ENCODE data around the gene DCAKD.

DCAKD gene

GRCh38 chr17:45048795-45049563, 2.5 kb downstream of the DCAKD start:
- H3K36me3 ChIP-seq (ENCODE audit: insufficient read depth, insufficient read length, low read length): peaks cover 6% of the 10 kb centered on the region
- H3K9ac ChIP-seq (ENCODE audit: insufficient read length, low read depth): no peak overlapping the region
- TF ChIP-seq SUZ12 (IDR thresholded peaks at IDR 0.05; ENCODE audit: extremely low read depth, insufficient read depth, insufficient read length) (no peak), ZNF274 (IDR thresholded peaks at IDR 0.05; ENCODE audit: low read depth, low read length) (no peak), YY1 (IDR thresholded peaks at IDR 0.05; ENCODE audit: insufficient read depth, insufficient read length) (no peak)
- DNase-seq (ENCODE audit: low read depth, low spot score): no peak
- H3K27me3 ChIP-seq (ENCODE audit: insufficient read depth, insufficient read length): no peaks in the 10 kb centered on the region
- peaks cover 2% of the 10 kb centered on the region for H3K4me1 ChIP-seq (ENCODE audit: insufficient read depth, insufficient read length)
- no peak overlapping the region for H3K4me3 ChIP-seq (ENCODE audit: insufficient read length, low read depth)
- no peaks in the 10 kb centered on the region for H3K9me3 ChIP-seq (ENCODE audit: insufficient read depth, low read length)

GRCh38 chr17:45046537-45047125, 4.8 kb downstream of the DCAKD start:
- Histone ChIP-seq H3K4me1 (ENCODE audit: insufficient read depth, insufficient read length) (peaks cover 13% of the 10 kb centered on the region), H3K27me3 (ENCODE audit: insufficient read depth, insufficient read length) (no peaks in the 10 kb centered on the region), H3K4me3 (ENCODE audit: insufficient read length, low read depth) (no peak overlapping the region), H3K9me3 (ENCODE audit: insufficient read depth, low read length) (no peaks in the 10 kb centered on the region), H3K36me3 (ENCODE audit: insufficient read depth, insufficient read length, low read length) (peaks cover 10% of the 10 kb centered on the region), H3K9ac (ENCODE audit: insufficient read length, low read depth) (no peak overlapping the region)
- no peak for DNase-seq (ENCODE audit: low read depth, low spot score)
- TF ChIP-seq ZNF274 (IDR thresholded peaks at IDR 0.05; ENCODE audit: low read depth, low read length): no peak
- TF ChIP-seq YY1 (IDR thresholded peaks at IDR 0.05; ENCODE audit: insufficient read depth, insufficient read length): no peak
- TF ChIP-seq SUZ12 (IDR thresholded peaks at IDR 0.05; ENCODE audit: extremely low read depth, insufficient read depth, insufficient read length): no peak

GRCh38 chr17:45043813-45044540, 7.5 kb downstream of the DCAKD start:
- H3K36me3 ChIP-seq (ENCODE audit: insufficient read depth, insufficient read length, low read length): peaks cover 10% of the 10 kb centered on the region
- no peak overlapping the region for H3K4me3 ChIP-seq (ENCODE audit: insufficient read length, low read depth)
- H3K27me3 ChIP-seq (ENCODE audit: insufficient read depth, insufficient read length): no peaks in the 10 kb centered on the region
- no peak for DNase-seq (ENCODE audit: low read depth, low spot score)
- H3K9me3 ChIP-seq (ENCODE audit: insufficient read depth, low read length): no peaks in the 10 kb centered on the region
- H3K9ac ChIP-seq (ENCODE audit: insufficient read length, low read depth): peak overlapping the region; percentile 16
- TF ChIP-seq SUZ12 (IDR thresholded peaks at IDR 0.05; ENCODE audit: extremely low read depth, insufficient read depth, insufficient read length) (no peak), ZNF274 (IDR thresholded peaks at IDR 0.05; ENCODE audit: low read depth, low read length) (no peak), YY1 (IDR thresholded peaks at IDR 0.05; ENCODE audit: insufficient read depth, insufficient read length) (no peak)
- peaks cover 20% of the 10 kb centered on the region for H3K4me1 ChIP-seq (ENCODE audit: insufficient read depth, insufficient read length)

DNA sequence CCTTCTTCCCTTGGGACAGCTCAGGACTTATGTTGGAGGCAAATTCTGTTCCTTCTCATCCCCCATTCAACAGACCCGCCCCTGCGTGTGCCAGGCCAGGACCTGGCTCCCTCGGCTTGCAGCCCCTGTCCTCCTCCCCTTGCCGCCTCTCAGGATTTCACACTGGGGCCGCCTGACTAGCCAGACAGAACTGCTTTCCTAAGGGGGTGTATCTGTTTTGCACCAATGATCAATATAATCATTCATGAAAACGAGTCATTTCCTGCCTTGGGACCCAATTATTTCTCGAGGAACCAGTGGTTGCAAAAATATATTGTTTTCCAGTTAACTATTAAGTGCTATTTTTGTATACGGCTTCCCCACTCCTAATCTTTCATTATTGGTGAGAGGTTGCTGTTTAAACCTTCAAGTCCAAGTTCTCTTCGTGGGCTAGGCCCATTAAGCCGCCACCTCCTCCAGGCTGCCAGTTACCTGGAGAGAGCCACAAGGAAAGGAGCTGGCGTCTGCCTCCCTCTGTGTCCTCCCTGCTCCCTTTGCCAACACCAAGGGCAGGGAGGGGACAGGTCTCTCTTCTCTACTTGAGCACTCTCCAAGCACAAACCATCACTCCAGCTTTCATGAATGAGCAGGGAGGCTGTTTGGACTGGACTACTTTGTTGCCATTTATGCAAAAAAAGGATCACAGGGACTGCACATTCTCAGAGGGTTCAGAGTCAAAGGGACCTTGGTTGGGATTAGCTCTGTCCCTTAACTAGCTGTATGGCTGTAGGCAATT, 8.9 kb downstream of the DCAKD start:
- Histone ChIP-seq H3K4me3 (ENCODE audit: insufficient read length, low read depth) (no peak overlapping the region), H3K36me3 (ENCODE audit: insufficient read depth, insufficient read length, low read length) (peaks cover 11% of the 10 kb centered on the region), H3K27me3 (ENCODE audit: insufficient read depth, insufficient read length) (no peaks in the 10 kb centered on the region), H3K9ac (ENCODE audit: insufficient read length, low read depth) (peak overlapping the region; percentile 23), H3K4me1 (ENCODE audit: insufficient read depth, insufficient read length) (peaks cover 22% of the 10 kb centered on the region), H3K9me3 (ENCODE audit: insufficient read depth, low read length) (no peaks in the 10 kb centered on the region)
- DNase-seq (ENCODE audit: low read depth, low spot score): no peak
- no peak for TF ChIP-seq ZNF274 (IDR thresholded peaks at IDR 0.05; ENCODE audit: low read depth, low read length)
- TF ChIP-seq YY1 (IDR thresholded peaks at IDR 0.05; ENCODE audit: insufficient read depth, insufficient read length): no peak
- no peak for TF ChIP-seq SUZ12 (IDR thresholded peaks at IDR 0.05; ENCODE audit: extremely low read depth, insufficient read depth, insufficient read length)

DNA sequence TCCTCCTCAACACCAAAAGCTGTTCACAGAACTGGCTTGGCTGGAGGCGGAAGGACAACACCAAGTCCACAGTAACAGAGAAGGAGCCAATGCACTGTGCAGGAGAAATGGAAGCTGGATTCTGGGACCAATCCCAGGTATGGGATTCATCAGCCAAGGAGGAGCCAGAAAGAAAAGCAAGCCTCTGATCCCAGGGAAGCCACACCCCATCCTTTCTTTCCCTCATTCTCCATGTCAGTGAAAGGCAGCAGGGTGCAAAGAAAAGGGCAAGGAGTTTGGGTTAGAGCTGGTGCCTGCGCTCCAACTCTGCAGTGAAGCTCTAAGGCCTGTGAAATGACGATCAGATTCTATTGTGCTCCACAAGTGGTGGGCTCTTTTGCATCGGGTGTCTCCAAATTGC, 11.0 kb downstream of the DCAKD start:
- Histone ChIP-seq H3K4me3 (ENCODE audit: insufficient read length, low read depth) (no peak overlapping the region), H3K36me3 (ENCODE audit: insufficient read depth, insufficient read length, low read length) (peaks cover 17% of the 10 kb centered on the region), H3K27me3 (ENCODE audit: insufficient read depth, insufficient read length) (no peaks in the 10 kb centered on the region), H3K9ac (ENCODE audit: insufficient read length, low read depth) (peak overlapping the region; percentile 6), H3K4me1 (ENCODE audit: insufficient read depth, insufficient read length) (peaks cover 22% of the 10 kb centered on the region), H3K9me3 (ENCODE audit: insufficient read depth, low read length) (no peaks in the 10 kb centered on the region)
- DNase-seq (ENCODE audit: low read depth, low spot score): peak; percentile 82
- TF ChIP-seq SUZ12 (IDR thresholded peaks at IDR 0.05; ENCODE audit: extremely low read depth, insufficient read depth, insufficient read length) (no peak), ZNF274 (IDR thresholded peaks at IDR 0.05; ENCODE audit: low read depth, low read length) (no peak)

GRCh38 chr17:45038728-45039634, 12.5 kb downstream of the DCAKD start:
- Histone ChIP-seq H3K27me3 (ENCODE audit: insufficient read depth, insufficient read length) (no peaks in the 10 kb centered on the region), H3K9ac (ENCODE audit: insufficient read length, low read depth) (no peak overlapping the region), H3K36me3 (ENCODE audit: insufficient read depth, insufficient read length, low read length) (peaks cover 26% of the 10 kb centered on the region), H3K9me3 (ENCODE audit: insufficient read depth, low read length) (no peaks in the 10 kb centered on the region), H3K4me1 (ENCODE audit: insufficient read depth, insufficient read length) (peaks cover 27% of the 10 kb centered on the region), H3K4me3 (ENCODE audit: insufficient read length, low read depth) (peak overlapping the region; percentile 3)
- no peak for DNase-seq (ENCODE audit: low read depth, low spot score)
- no peak for TF ChIP-seq YY1 (IDR thresholded peaks at IDR 0.05; ENCODE audit: insufficient read depth, insufficient read length)
- no peak for TF ChIP-seq SUZ12 (IDR thresholded peaks at IDR 0.05; ENCODE audit: extremely low read depth, insufficient read depth, insufficient read length)
- no peak for TF ChIP-seq ZNF274 (IDR thresholded peaks at IDR 0.05; ENCODE audit: low read depth, low read length)
